Kidney (tissue), 14 donors: ENCODE data around the gene GDPD5. TPM values are rescaled to one million over a fixed set of nuclear protein-coding genes. Genes with fewer than 3 reads are reported as not detected.

Source experiments
- DNase-seq, 5 donors: peaks; one replicate each; pipeline ENCODE4 v3.0.0-alpha.2; 2013 to 2020
- FAIRE-seq: peaks from 2 replicates; lab custom pipeline; 2012; peaks lifted over from hg19 to GRCh38; lab: Jason Lieb, UNC
- H3K27ac ChIP-seq, 2 donors: one replicate each; pipeline ENCODE4 v1.7.0; 2013; ENCODE audit warnings: low read depth in 2 of 2, low read length in 2 of 2, inconsistent platforms in 1 of 2
- H3K27me3 ChIP-seq: one replicate; pipeline ENCODE4 v1.7.1; 2013; ENCODE audit warnings: low read length, inconsistent platforms; ENCODE audit not compliant: control insufficient read depth, insufficient read depth
- H3K36me3 ChIP-seq, 3 donors: one replicate each; pipeline versions ENCODE4 v1.7.0 to v1.7.1; 2013; ENCODE audit warnings: low read length in 3 of 3, control low read depth in 1 of 3, inconsistent platforms in 1 of 3; ENCODE audit not compliant: insufficient read depth in 3 of 3, control insufficient read depth in 2 of 3
- H3K4me1 ChIP-seq, 3 donors: one replicate each; pipeline versions ENCODE4 v1.7.0 to v1.7.1; 2013; ENCODE audit warnings: low read length in 3 of 3, inconsistent platforms in 1 of 3, low read depth in 1 of 3; ENCODE audit not compliant: control insufficient read depth in 2 of 3, insufficient read depth in 2 of 3
- H3K4me3 ChIP-seq, 3 donors: one replicate each; pipeline versions ENCODE4 v1.7.0 to v1.8.1; 2013; ENCODE audit warnings: low read length in 3 of 3, control low read depth in 1 of 3, inconsistent platforms in 1 of 3
- H3K9ac ChIP-seq, 3 donors: one replicate each; pipeline versions ENCODE4 v1.7.0 to v1.7.1; 2013; ENCODE audit warnings: low read length in 3 of 3, control low read depth in 1 of 3, inconsistent platforms in 1 of 3
- H3K9me3 ChIP-seq, 3 donors: one replicate each; pipeline versions ENCODE4 v1.7.0 to v1.7.1; 2013; ENCODE audit warnings: low read length in 3 of 3, control low read depth in 1 of 3, inconsistent platforms in 1 of 3; ENCODE audit not compliant: control insufficient read depth in 2 of 3, insufficient read depth in 1 of 3
- CTCF ChIP-seq: IDR thresholded peaks from 3 replicates; pipeline ENCODE4 v1.5.1; 2012; ENCODE audit warnings: mild to moderate bottlenecking, moderate library complexity, borderline replicate concordance; ENCODE audit not compliant: insufficient read depth; ENCODE audit errors: extremely low read depth
- intact Hi-C: fragments of 100-400 bp; cut with DNase I; formaldehyde crosslinking; loops from one replicate; pipeline ENCODE4 v1.11.1; 2022
- polyA plus RNA-seq: library from polyadenylated mRNA; stranded (reverse); fragments of 350-450 nt; fragmentation: Illumina TruSeq; extraction: RNeasy Lipid Tissue Mini Kit (QIAGEN cat#74804); gene quantifications from one replicate; pipeline ENCODE4 v1.2.3, GENCODE V29; 2014; ENCODE audit warnings: low read depth, low replicate concordance; ENCODE audit not compliant: insufficient read depth
- total RNA-seq: library from RNA; stranded (reverse); fragmentation: NEBNext Ultra II Directional; extraction: Animal tissue kit (Norgen Biotek cat#: 25700); gene quantifications from one replicate; pipeline ENCODE4 v1.2.1, GENCODE V29; 2021
- donor health status: control.
- donor health status: control.
- donor health status: control.
- donor health status: control.
- donor health status: control.
- donor health status: DM: yes; HTN: yes; CAD: no.
- donor health status: Normal renal cell carcinoma (clear cell type).

Gene GDPD5
- total and polyA plus RNA-seq, 2 donors from 2014 or later, result 3.9 to 11.4 TPM

- peaks cover 8% of the 10 kb centered on the region for H3K27me3 ChIP-seq
- peak overlapping the region in 2 of 3 donors; percentile 53 to 61 for H3K4me3 ChIP-seq
- no peak for FAIRE-seq
- intact Hi-C loops, result no loop called here
- H3K9ac ChIP-seq, result peak overlapping the region in 1 of 3 donors; percentile 34
- TF ChIP-seq CTCF, result no peak
- no peaks in the 10 kb centered on the region for H3K9me3 ChIP-seq
- no peaks in the 10 kb centered on the region for H3K36me3 ChIP-seq
- peaks cover 0 to 3% (median 0%) of the 10 kb centered on the region in 3 donors for H3K4me1 ChIP-seq
- H3K27ac ChIP-seq, result no peak overlapping the region
- DNase-seq, result peak; percentile 21 to 84 (median 43)
Measured at GRCh38 chr11:75524665-75525432, 892 bp downstream of the GDPD5 start.

GRCh38 chr11:75523811-75524664 lies 1.7 kb downstream of the GDPD5 start:
- DNase-seq (peak in 1 of 5 donors; percentile 37), FAIRE-seq (no peak)
- peaks cover 8% of the 10 kb centered on the region for H3K27me3 ChIP-seq
- no peak overlapping the region for H3K9ac ChIP-seq
- peaks cover 0 to 3% (median 0%) of the 10 kb centered on the region in 3 donors for H3K4me1 ChIP-seq
- no peaks in the 10 kb centered on the region for H3K9me3 ChIP-seq
- peak overlapping the region in 1 of 3 donors; percentile 35 for H3K4me3 ChIP-seq
- H3K27ac ChIP-seq, result no peak overlapping the region
- H3K36me3 ChIP-seq, result no peaks in the 10 kb centered on the region
- intact Hi-C loops, result no loop called here
- no peak for TF ChIP-seq CTCF

GRCh38 chr11:75523189-75523588 lies 2.6 kb downstream of the GDPD5 start:
- peaks cover 0 to 3% (median 0%) of the 10 kb centered on the region in 3 donors for H3K4me1 ChIP-seq
- intact Hi-C loops, result no loop called here
- FAIRE-seq (no peak), DNase-seq (no peak)
- TF ChIP-seq CTCF, result no peak
- H3K4me3 ChIP-seq, result no peak overlapping the region
- no peaks in the 10 kb centered on the region for H3K9me3 ChIP-seq
- peaks cover 8% of the 10 kb centered on the region for H3K27me3 ChIP-seq
- no peaks in the 10 kb centered on the region for H3K36me3 ChIP-seq
- H3K9ac ChIP-seq, result no peak overlapping the region
- no peak overlapping the region for H3K27ac ChIP-seq
